Endothelial cell of umbilical vein (primary cell): Measurements from ENCODE around the gene ANXA2R. TPM values are rescaled to one million over a fixed set of nuclear protein-coding genes. Genes with fewer than 3 reads are reported as not detected.

Experiments used
- BruUV-seq: library from RNA; stranded (reverse); fragments of 400-500 nt; replicated peaks from 2 replicates; lab custom pipeline; 2021; lab: Mats Ljungman, UMichigan
- CTCF ChIA-PET: fragments of 300-600, 350-600 bp; sonication (Branson Sonifier 250); formaldehyde crosslinking; loops from one replicate; lab custom pipeline; 2021; ENCODE audit warnings: antibody characterized with exemption, inconsistent platforms; lab: Charles Lee
- POLR2A ChIA-PET: fragments of 300-600, 350-600 bp; sonication (Branson Sonifier 250); formaldehyde crosslinking; loops from one replicate; lab custom pipeline; 2021; ENCODE audit warnings: antibody characterized with exemption, inconsistent platforms; lab: Charles Lee
- DNase-seq: peaks from one replicate; pipeline ENCODE4 v3.0.0-alpha.2; 2011; ENCODE audit warnings: low read depth, low spot score
- FAIRE-seq: peaks from 2 replicates; lab custom pipeline; 2011; peaks lifted over from hg19 to GRCh38; lab: Jason Lieb, UNC
- H2AFZ ChIP-seq: 2 replicates; pipeline ENCODE4 v1.6.0; 2012; ENCODE audit warnings: low read depth, low read length, control low read depth, inconsistent platforms
- H3K27ac ChIP-seq: 2 replicates; pipeline ENCODE4 v1.5.1; 2011; ENCODE audit warnings: low read depth, mild to moderate bottlenecking, control low read depth, low read length, moderate library complexity; ENCODE audit not compliant: insufficient read depth
- H3K27me3 ChIP-seq, 2 experiments: 2 replicates each; pipeline versions ENCODE4 v1.6.0 to v1.6.1; 2011; ENCODE audit warnings: low read length in 2 of 2, mixed read lengths in 1 of 2; ENCODE audit not compliant: control insufficient read depth in 2 of 2, insufficient read depth in 2 of 2
- H3K36me3 ChIP-seq, 2 experiments: 2 replicates in 1 of 2; 3 replicates in 1 of 2; pipeline ENCODE4 v1.5.1; 2011; ENCODE audit warnings: low read length in 2 of 2, mild to moderate bottlenecking in 1 of 2, moderate library complexity in 1 of 2; ENCODE audit not compliant: control insufficient read depth in 2 of 2, insufficient read depth in 2 of 2; ENCODE audit errors: extremely low read depth in 1 of 2
- H3K4me1 ChIP-seq: 3 replicates; pipeline ENCODE4 v1.5.1; 2011; ENCODE audit warnings: mild to moderate bottlenecking, low read length; ENCODE audit not compliant: control insufficient read depth, insufficient read depth; ENCODE audit errors: extremely low read depth
- H3K4me2 ChIP-seq: 2 replicates; pipeline ENCODE4 v1.6.1; 2011; ENCODE audit warnings: low read length, control low read depth, mixed read lengths; ENCODE audit not compliant: insufficient read depth
- H3K4me3 ChIP-seq, 3 experiments: fragments of 200-600 bp in 1 of 3; sonication (generic), shearing (Covaris generic) in 1 of 3; replicated peaks in 1 of 3; 2 replicates each; pipeline ENCODE4 v1.5.1; 2011 to 2016; ENCODE audit warnings: control low read depth in 3 of 3, low read length in 3 of 3, mild to moderate bottlenecking in 2 of 3, inconsistent platforms in 1 of 3, low read depth in 1 of 3, moderate library complexity in 1 of 3; ENCODE audit not compliant: insufficient read depth in 1 of 3
- H3K79me2 ChIP-seq: 2 replicates; pipeline ENCODE4 v1.6.0; 2012; ENCODE audit warnings: low read length, inconsistent platforms; ENCODE audit not compliant: control insufficient read depth, insufficient read depth
- H3K9ac ChIP-seq: replicated peaks from 2 replicates; pipeline ENCODE3; 2011; ENCODE audit warnings: low read length, control low read depth; ENCODE audit not compliant: insufficient read depth; ENCODE audit errors: extremely low read depth
- H3K9me1 ChIP-seq: replicated peaks from 3 replicates; pipeline ENCODE4 v1.6.0; 2011; ENCODE audit warnings: mild to moderate bottlenecking, low read length; ENCODE audit not compliant: control insufficient read depth, insufficient read depth; ENCODE audit errors: extremely low read depth
- H3K9me3 ChIP-seq: replicated peaks from 2 replicates; pipeline ENCODE4 v1.5.1; 2012; ENCODE audit warnings: low read length, inconsistent platforms; ENCODE audit not compliant: control insufficient read depth, insufficient read depth
- H4K20me1 ChIP-seq: replicated peaks from 2 replicates; pipeline ENCODE3; 2011; ENCODE audit warnings: mild to moderate bottlenecking, low read length; ENCODE audit not compliant: control insufficient read depth, insufficient read depth; ENCODE audit errors: extremely low read depth
- CTCF ChIP-seq, 2 donors: IDR thresholded peaks; 1 replicate in 1 of 2; 2 replicates in 1 of 2; pipeline ENCODE4 v1.5.1; 2011; ENCODE audit warnings: low read length in 2 of 2, mild to moderate bottlenecking in 2 of 2, moderate library complexity in 2 of 2, control low read depth in 1 of 2, inconsistent platforms in 1 of 2, low read depth in 1 of 2; ENCODE audit not compliant: insufficient read depth in 1 of 2; ENCODE audit errors: extremely low read depth in 1 of 2
- EZH2 ChIP-seq: IDR thresholded peaks from 2 replicates; pipeline ENCODE4 v1.6.1; 2012; ENCODE audit warnings: borderline replicate concordance, low read depth, mild to moderate bottlenecking, moderate library complexity, low read length, inconsistent platforms; ENCODE audit not compliant: severe bottlenecking
- FOS ChIP-seq: IDR thresholded peaks from 2 replicates; pipeline ENCODE4 v1.6.1; 2011; ENCODE audit warnings: mild to moderate bottlenecking, low read length, moderate library complexity, borderline replicate concordance; ENCODE audit not compliant: insufficient read depth
- GATA2 ChIP-seq: IDR thresholded peaks from 2 replicates; pipeline ENCODE4 v1.7.0; 2011; ENCODE audit warnings: low read depth, mild to moderate bottlenecking, moderate library complexity, mixed read lengths, low read length; ENCODE audit not compliant: insufficient read length, insufficient read depth
- JUN ChIP-seq: IDR thresholded peaks from 2 replicates; pipeline ENCODE4 v1.6.1; 2011; ENCODE audit warnings: borderline replicate concordance, low read depth; ENCODE audit not compliant: insufficient read length, insufficient read depth
- MAX ChIP-seq: IDR thresholded peaks from 2 replicates; pipeline ENCODE4 v1.6.1; 2011; ENCODE audit not compliant: insufficient read depth, insufficient read length
- MYC ChIP-seq: IDR thresholded peaks from one replicate; pipeline ENCODE4 v1.6.1; 2011; ENCODE audit warnings: mild to moderate bottlenecking, low read depth, low read length
- POLR2A ChIP-seq: IDR thresholded peaks from 2 replicates; pipeline ENCODE4 v1.6.1; 2012; ENCODE audit warnings: low read depth, mild to moderate bottlenecking, control low read depth, low read length
- POLR2AphosphoS5 ChIP-seq: IDR thresholded peaks from 2 replicates; pipeline ENCODE4 v1.6.1; 2012; ENCODE audit warnings: low read depth, mild to moderate bottlenecking, control low read depth, low read length, moderate library complexity; ENCODE audit not compliant: insufficient read depth
- dilution Hi-C: fragments of 300-500 bp; cut with MboI; formaldehyde crosslinking; loops from one replicate; pipeline ENCODE4 v1.15.0; 2019; ENCODE audit warnings: low sequenced_read_pairs; ENCODE audit not compliant: extremely low pct_ligation_motif_present
- intact Hi-C: fragments of 100-400 bp; cut with micrococcal nuclease; formaldehyde crosslinking; loops from one replicate; pipeline ENCODE4 v1.10.0; 2022
- polyA plus RNA-seq, 4 experiments: library from polyadenylated mRNA; depleted of rRNA in 3 of 4; stranded (reverse) in 3 of 4; unstranded in 1 of 4; fragments of >200 nt; gene quantifications; 2 replicates each; pipeline versions ENCODE4 v1.2.1 to v1.2.3, GENCODE V29; 2011 to 2012; ENCODE audit warnings: missing spikeins in 1 of 4
- total RNA-seq: library from RNA; stranded (reverse); gene quantifications from 2 replicates; pipeline ENCODE4 v1.2.3, GENCODE V29; 2021

Gene ANXA2R
- total and polyA plus RNA-seq, 2 donors (not counting 3 experiments of a cell fraction or from before 2014, with no cell fraction given): 6.6 to 10.4 TPM

- no peaks in the 10 kb centered on the region for H3K27me3 ChIP-seq
- H3K9ac ChIP-seq: peak overlapping the region; percentile 86
- H2AFZ ChIP-seq: no peak overlapping the region
- peaks cover 51% of the 10 kb centered on the region for H3K79me2 ChIP-seq
- H3K27ac ChIP-seq: peak overlapping the region; percentile 98
- H3K9me3 ChIP-seq: no peaks in the 10 kb centered on the region
- H3K4me3 ChIP-seq: peak overlapping the region; percentile 59 to 94 (median 61)
- BruUV-seq: no TSS peak
- TF ChIP-seq CTCF (IDR thresholded peaks at IDR 0.05; ENCODE audit: extremely low read depth in 1 of 2, insufficient read depth in 1 of 2, low read depth in 1 of 2, low read length in 2 of 2) (no peak), POLR2A (no peak), POLR2AphosphoS5 (no peak), MAX (no peak), EZH2 (no peak), GATA2 (no peak), MYC (no peak), JUN (no peak), FOS (no peak)
- H3K4me1 ChIP-seq: peaks cover 32% of the 10 kb centered on the region
- H3K36me3 ChIP-seq: no peaks in the 10 kb centered on the region
- dilution Hi-C loops (no loop called here), intact Hi-C loops (loop anchor here (1.0 to 2.0 kb wide), 2 partner anchors 43 to 127 kb away; partner anchors contain the start of gene ZNF131)
- H3K9me1 ChIP-seq: no peaks in the 10 kb centered on the region
- CTCF ChIA-PET: interaction anchor here (0.9 to 10.0 kb wide), 12 partner anchors 10 to 128 kb away, joined by 3 to 175 read pairs (median 32); partner anchors contain the start of gene ANXA2R
- peak; percentile 81 for FAIRE-seq
- peak overlapping the region; percentile 91 for H3K4me2 ChIP-seq
- no peaks in the 10 kb centered on the region for H4K20me1 ChIP-seq
- POLR2A ChIA-PET: interaction anchor here (0.6 to 4.4 kb wide), 11 partner anchors 14 to 128 kb away, joined by 3 to 22 read pairs (median 6); no protein-coding TSS in a partner anchor
- DNase-seq: peak; percentile 88
Measured at GRCh38 chr5:42993516-42994245, 46.4 kb downstream of the ANXA2R start.
